Right hindlimb (tissue), 1 donor: ENCODE measurements around the gene WNT11.
A peak's percentile ranks its signal among the peaks of the same experiment; 100 is the strongest.

Source experiments
- DNase-seq: peaks from one replicate; pipeline ENCODE4 v3.0.0-alpha.2; 2018

WNT11 gene

GRCh38 chr11:76237000-76237649, 30.8 kb upstream of the WNT11 start:
- DNase-seq: no peak

- no peak for DNase-seq
Measured at GRCh38 chr11:76236092-76236999, 30.0 kb upstream of the WNT11 start.

- DNase-seq: peak; percentile 96
Measured at GRCh38 chr11:76235233-76236091, 29.2 kb upstream of the WNT11 start.

GRCh38 chr11:76234416-76235232, 28.3 kb upstream of the WNT11 start:
- DNase-seq: peak; percentile 68

- DNase-seq: no peak
Measured at GRCh38 chr11:76234021-76234415, 27.7 kb upstream of the WNT11 start.

- DNase-seq: no peak
Measured at GRCh38 chr11:76233196-76233921, 27.1 kb upstream of the WNT11 start.

GRCh38 chr11:76232026-76232665, 25.8 kb upstream of the WNT11 start:
- no peak for DNase-seq

- no peak for DNase-seq
Measured at GRCh38 chr11:76231121-76231738, 24.9 kb upstream of the WNT11 start.

- no peak for DNase-seq
Measured at GRCh38 chr11:76230392-76230791, 24.1 kb upstream of the WNT11 start.

- DNase-seq: no peak
Measured at GRCh38 chr11:76229690-76230240, 23.5 kb upstream of the WNT11 start.

- DNase-seq: peak; percentile 69
Measured at GRCh38 chr11:76228875-76229149, 22.5 kb upstream of the WNT11 start.

GRCh38 chr11:76228071-76228874, 22.0 kb upstream of the WNT11 start:
- no peak for DNase-seq

- no peak for DNase-seq
Measured at GRCh38 chr11:76226626-76227025, 20.3 kb upstream of the WNT11 start.

GRCh38 chr11:76225122-76225611, 18.9 kb upstream of the WNT11 start:
- no peak for DNase-seq

- no peak for DNase-seq
Measured at GRCh38 chr11:76224461-76225121, 18.3 kb upstream of the WNT11 start.

GRCh38 chr11:76221365-76221764, 15.1 kb upstream of the WNT11 start:
- no peak for DNase-seq

GRCh38 chr11:76219243-76219642, 12.9 kb upstream of the WNT11 start:
- no peak for DNase-seq

GRCh38 chr11:76218449-76219178, 12.3 kb upstream of the WNT11 start:
- DNase-seq: no peak
